Karpas-422 (cell line): ENCODE measurements around the gene GPR39. TPM values are rescaled to one million over a fixed set of nuclear protein-coding genes. Genes with fewer than 3 reads are reported as not detected.

Experiments used
- DNase-seq: peaks from one replicate; pipeline ENCODE4 v3.0.0-alpha.2; 2015
- H2AFZ ChIP-seq: fragments of 200-600 bp; sonication (generic); 2 replicates; pipeline ENCODE4 v1.6.1; 2014; ENCODE audit warnings: antibody characterized with exemption, low read length, mixed read lengths
- H3K27ac ChIP-seq: fragments of 200-600 bp; sonication (generic); 2 replicates; pipeline ENCODE4 v1.5.1; 2014; ENCODE audit warnings: mild to moderate bottlenecking, low read length, moderate library complexity
- H3K27me3 ChIP-seq: fragments of 200-600 bp; sonication (generic); 2 replicates; pipeline ENCODE4 v1.6.1; 2014; ENCODE audit warnings: low read length, mixed read lengths
- H3K36me3 ChIP-seq: fragments of 200-600 bp; sonication (generic); 2 replicates; pipeline ENCODE4 v1.6.1; 2014; ENCODE audit warnings: low read length, mixed read lengths; ENCODE audit not compliant: insufficient read depth
- H3K4me1 ChIP-seq: fragments of 200-600 bp; sonication (generic); 2 replicates; pipeline ENCODE4 v1.6.1; 2014; ENCODE audit warnings: mild to moderate bottlenecking, low read length, mixed read lengths
- H3K4me2 ChIP-seq: fragments of 200-600 bp; sonication (generic); 2 replicates; pipeline ENCODE4 v1.6.1; 2014; ENCODE audit warnings: low read length, low read depth, mild to moderate bottlenecking; ENCODE audit not compliant: poor library complexity, severe bottlenecking
- H3K4me3 ChIP-seq: fragments of 200-600 bp; sonication (generic); 2 replicates; pipeline ENCODE4 v1.5.1; 2014; ENCODE audit warnings: mild to moderate bottlenecking, antibody characterized with exemption, low read length, mixed read lengths
- H3K79me2 ChIP-seq: fragments of 200-600 bp; sonication (generic); 2 replicates; pipeline ENCODE4 v1.6.1; 2014; ENCODE audit warnings: mild to moderate bottlenecking, low read length, mixed read lengths
- H3K9ac ChIP-seq: fragments of 200-600 bp; sonication (generic); 2 replicates; pipeline ENCODE4 v1.6.0; 2014; ENCODE audit warnings: low read length
- H3K9me2 ChIP-seq: fragments of 200-600 bp; sonication (generic), shearing (Covaris generic); replicated peaks from 2 replicates; pipeline ENCODE4 v1.6.0; 2014; ENCODE audit warnings: mild to moderate bottlenecking, low read length, moderate library complexity; ENCODE audit not compliant: insufficient read depth
- H3K9me3 ChIP-seq: fragments of 300-700, 200-600 bp; sonication (generic); 2 replicates; pipeline ENCODE4 v1.6.1; 2014; ENCODE audit warnings: low read length, mixed read lengths
- H4K20me1 ChIP-seq: fragments of 200-600 bp; sonication (generic); 2 replicates; pipeline ENCODE4 v1.6.1; 2014; ENCODE audit warnings: mild to moderate bottlenecking, antibody characterized with exemption, low read length, low read depth; ENCODE audit not compliant: insufficient read depth
- total RNA-seq: library from RNA; depleted of rRNA; stranded (reverse); fragments of >200 nt; shearing (Covaris generic); gene quantifications from 2 replicates; pipeline ENCODE4 v1.2.3, GENCODE V29; 2014; ENCODE audit warnings: low replicate concordance

The GPR39 gene
- total RNA-seq, 1 experiment from 2014 or later, result 0.34 TPM

DNA sequence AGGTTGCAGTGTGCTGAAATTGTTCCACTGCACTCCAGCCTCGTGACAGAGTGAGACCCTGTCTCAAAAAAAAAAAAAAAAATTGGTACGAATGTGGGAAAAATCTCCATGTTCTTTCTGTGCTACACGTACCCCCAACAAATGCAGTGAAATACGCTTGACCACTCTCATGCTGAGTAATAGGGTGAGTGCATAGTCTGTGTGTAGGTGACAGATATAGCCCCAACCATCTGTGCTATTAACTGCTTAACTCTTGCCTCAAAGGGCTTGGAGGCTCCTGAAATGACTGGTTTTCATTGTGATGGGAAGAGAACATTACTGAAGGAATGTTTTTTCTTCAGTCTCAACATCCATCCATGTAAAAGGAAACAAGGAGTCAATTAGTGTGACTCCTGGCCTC is 237.7 kb downstream of the GPR39 start:
- peaks cover 7% of the 10 kb centered on the region; the same call in 1 of the 2 replicates for H3K4me1 ChIP-seq
- no peak overlapping the region for H2AFZ ChIP-seq
- H3K79me2 ChIP-seq, result no peaks in the 10 kb centered on the region
- H4K20me1 ChIP-seq, result no peaks in the 10 kb centered on the region
- no peak for DNase-seq
- no peak overlapping the region for H3K9ac ChIP-seq
- no peaks in the 10 kb centered on the region for H3K36me3 ChIP-seq
- H3K9me3 ChIP-seq, result no peaks in the 10 kb centered on the region
- H3K4me2 ChIP-seq, result no peak overlapping the region
- no peaks in the 10 kb centered on the region for H3K27me3 ChIP-seq
- no peak overlapping the region for H3K4me3 ChIP-seq
- no peaks in the 10 kb centered on the region for H3K9me2 ChIP-seq
- H3K27ac ChIP-seq, result no peak overlapping the region

DNA sequence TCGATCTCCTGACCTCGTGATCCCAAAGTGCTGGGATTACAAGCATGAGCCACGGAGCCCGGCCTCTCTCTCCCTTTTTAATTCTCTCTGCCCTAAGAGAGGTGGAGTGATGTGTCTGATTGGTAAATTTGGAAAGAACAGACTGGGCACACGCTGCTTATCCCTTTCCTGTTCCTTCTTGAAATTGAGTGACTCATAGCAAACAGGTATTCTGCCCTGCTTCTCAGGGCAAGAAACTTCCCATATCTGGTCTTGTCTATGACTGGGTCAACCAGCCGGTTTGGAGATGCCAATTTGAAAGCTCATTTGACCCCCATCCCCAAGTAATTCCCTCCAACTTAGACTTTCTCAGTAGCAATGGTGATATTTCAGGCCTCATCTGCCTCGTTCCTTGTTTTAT is 238.4 kb downstream of the GPR39 start:
- no peaks in the 10 kb centered on the region for H3K9me2 ChIP-seq
- no peak for DNase-seq
- H3K9me3 ChIP-seq, result no peaks in the 10 kb centered on the region
- H3K27ac ChIP-seq, result no peak overlapping the region
- H4K20me1 ChIP-seq, result no peaks in the 10 kb centered on the region
- H3K4me1 ChIP-seq, result peaks cover 10% of the 10 kb centered on the region; the same call in 1 of the 2 replicates
- no peaks in the 10 kb centered on the region for H3K27me3 ChIP-seq
- no peak overlapping the region for H3K4me3 ChIP-seq
- no peak overlapping the region for H3K4me2 ChIP-seq
- no peaks in the 10 kb centered on the region for H3K36me3 ChIP-seq
- no peak overlapping the region for H2AFZ ChIP-seq
- no peak overlapping the region for H3K9ac ChIP-seq
- H3K79me2 ChIP-seq, result no peaks in the 10 kb centered on the region

DNA sequence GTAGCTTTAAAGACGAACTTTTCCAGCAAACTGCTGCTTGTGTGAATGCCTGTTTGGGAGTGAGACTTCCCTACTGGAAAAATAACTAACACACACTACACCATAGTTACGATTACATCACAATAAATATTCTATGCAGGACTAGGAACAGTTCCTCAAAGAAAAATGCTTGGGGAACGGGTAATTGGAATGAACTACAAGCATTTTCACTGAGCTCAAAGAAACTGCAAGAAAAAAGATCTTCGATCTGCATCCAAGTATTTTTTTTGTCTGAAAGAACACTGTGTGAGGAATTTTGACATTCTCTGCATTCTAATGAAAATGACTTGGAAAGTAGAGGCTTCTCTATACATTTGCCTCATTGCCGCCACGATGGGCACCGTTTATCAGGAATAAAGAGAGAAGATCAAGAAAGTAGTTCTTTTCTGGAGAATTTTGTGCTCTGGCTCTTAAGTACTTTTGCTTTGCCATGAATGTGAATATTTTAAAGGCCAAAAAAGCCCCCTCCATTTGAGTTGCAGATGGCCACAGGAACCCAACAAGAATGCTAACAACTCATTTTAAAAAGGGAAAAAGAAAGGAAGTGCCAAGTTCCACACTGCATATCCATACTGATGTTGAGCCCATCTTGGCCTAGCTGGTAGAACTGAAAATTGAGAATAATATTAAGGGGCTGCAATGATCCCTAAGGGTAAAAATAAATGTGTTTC is 239.8 kb downstream of the GPR39 start:
- Histone ChIP-seq H3K9ac (no peak overlapping the region), H3K4me2 (no peak overlapping the region), H3K4me1 (peaks cover 12% of the 10 kb centered on the region; the same call in 1 of the 2 replicates), H3K79me2 (no peaks in the 10 kb centered on the region), H3K4me3 (no peak overlapping the region), H2AFZ (no peak overlapping the region), H3K27me3 (no peaks in the 10 kb centered on the region), H3K9me3 (no peaks in the 10 kb centered on the region), H3K27ac (no peak overlapping the region), H3K9me2 (no peaks in the 10 kb centered on the region), H4K20me1 (no peaks in the 10 kb centered on the region), H3K36me3 (no peaks in the 10 kb centered on the region)
- no peak for DNase-seq

DNA sequence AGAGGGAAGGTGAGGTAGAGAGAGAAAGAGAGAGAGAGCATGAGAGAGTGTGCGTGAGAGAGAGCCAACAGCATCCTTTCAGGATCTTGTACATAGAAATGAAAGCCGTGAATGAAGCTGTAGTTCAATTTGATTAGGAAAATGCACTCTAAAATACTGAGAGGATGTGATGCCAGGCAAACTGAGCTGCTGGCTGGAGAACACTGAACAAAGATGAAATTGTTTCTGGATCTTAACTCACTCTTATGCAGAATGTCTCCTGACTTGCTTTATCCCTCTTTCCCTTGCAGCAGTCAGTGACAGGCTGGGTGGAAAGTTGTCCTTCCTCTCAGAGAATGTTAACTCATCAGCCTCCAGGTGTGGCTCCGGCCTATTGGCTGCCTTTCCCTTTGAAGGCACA is 242.7 kb downstream of the GPR39 start:
- no peaks in the 10 kb centered on the region for H3K27me3 ChIP-seq
- no peak for DNase-seq
- H3K4me2 ChIP-seq, result no peak overlapping the region
- no peaks in the 10 kb centered on the region for H3K9me3 ChIP-seq
- no peaks in the 10 kb centered on the region for H4K20me1 ChIP-seq
- H3K9ac ChIP-seq, result no peak overlapping the region
- H3K4me1 ChIP-seq, result 0 out of 2 replicates have a peak, but pooled peaks cover 5% of the 10 kb centered on the region
- H3K27ac ChIP-seq, result no peak overlapping the region
- no peaks in the 10 kb centered on the region for H3K36me3 ChIP-seq
- H3K79me2 ChIP-seq, result no peaks in the 10 kb centered on the region
- no peak overlapping the region for H3K4me3 ChIP-seq
- no peak overlapping the region for H2AFZ ChIP-seq
- no peaks in the 10 kb centered on the region for H3K9me2 ChIP-seq

DNA sequence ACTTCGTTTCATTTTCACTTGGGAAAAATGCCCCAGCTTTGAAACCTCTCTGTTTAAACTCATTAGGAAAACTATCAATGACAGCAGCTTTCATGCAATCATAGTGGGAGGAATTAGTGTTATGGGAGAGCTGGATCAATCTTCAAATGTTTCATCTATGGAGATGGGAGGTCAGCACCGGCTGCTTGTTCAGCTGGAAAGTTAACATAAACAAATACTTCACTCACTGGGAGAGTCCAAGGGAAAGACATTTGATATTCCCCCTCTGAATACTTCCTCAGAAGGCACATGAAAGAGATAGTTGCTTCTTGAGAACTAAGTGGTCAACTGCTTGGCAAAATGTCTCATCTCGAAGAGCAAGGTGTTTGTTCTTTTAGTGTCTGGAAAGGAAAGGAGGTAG is 246.1 kb downstream of the GPR39 start:
- no peak overlapping the region for H3K27ac ChIP-seq
- H3K9ac ChIP-seq, result no peak overlapping the region
- H3K36me3 ChIP-seq, result no peaks in the 10 kb centered on the region
- H3K4me1 ChIP-seq, result 0 out of 2 replicates have a peak, but pooled peaks cover 5% of the 10 kb centered on the region
- no peaks in the 10 kb centered on the region for H3K9me2 ChIP-seq
- no peak overlapping the region for H3K4me3 ChIP-seq
- H3K27me3 ChIP-seq, result no peaks in the 10 kb centered on the region
- H2AFZ ChIP-seq, result no peak overlapping the region
- DNase-seq, result no peak
- no peak overlapping the region for H3K4me2 ChIP-seq
- H3K79me2 ChIP-seq, result no peaks in the 10 kb centered on the region
- no peaks in the 10 kb centered on the region for H3K9me3 ChIP-seq
- no peaks in the 10 kb centered on the region for H4K20me1 ChIP-seq

- Histone ChIP-seq H3K4me1 (0 out of 2 replicates have a peak, but pooled peaks cover 5% of the 10 kb centered on the region), H2AFZ (no peak overlapping the region), H3K79me2 (no peaks in the 10 kb centered on the region), H3K9me2 (no peaks in the 10 kb centered on the region), H3K9me3 (no peaks in the 10 kb centered on the region), H3K9ac (no peak overlapping the region), H3K4me3 (no peak overlapping the region), H3K4me2 (no peak overlapping the region), H4K20me1 (no peaks in the 10 kb centered on the region), H3K27ac (no peak overlapping the region), H3K36me3 (no peaks in the 10 kb centered on the region), H3K27me3 (no peaks in the 10 kb centered on the region)
- no peak for DNase-seq
These were observed 247.5 kb downstream of the GPR39 start for GRCh38 chr2:132664096-132664495.

DNA sequence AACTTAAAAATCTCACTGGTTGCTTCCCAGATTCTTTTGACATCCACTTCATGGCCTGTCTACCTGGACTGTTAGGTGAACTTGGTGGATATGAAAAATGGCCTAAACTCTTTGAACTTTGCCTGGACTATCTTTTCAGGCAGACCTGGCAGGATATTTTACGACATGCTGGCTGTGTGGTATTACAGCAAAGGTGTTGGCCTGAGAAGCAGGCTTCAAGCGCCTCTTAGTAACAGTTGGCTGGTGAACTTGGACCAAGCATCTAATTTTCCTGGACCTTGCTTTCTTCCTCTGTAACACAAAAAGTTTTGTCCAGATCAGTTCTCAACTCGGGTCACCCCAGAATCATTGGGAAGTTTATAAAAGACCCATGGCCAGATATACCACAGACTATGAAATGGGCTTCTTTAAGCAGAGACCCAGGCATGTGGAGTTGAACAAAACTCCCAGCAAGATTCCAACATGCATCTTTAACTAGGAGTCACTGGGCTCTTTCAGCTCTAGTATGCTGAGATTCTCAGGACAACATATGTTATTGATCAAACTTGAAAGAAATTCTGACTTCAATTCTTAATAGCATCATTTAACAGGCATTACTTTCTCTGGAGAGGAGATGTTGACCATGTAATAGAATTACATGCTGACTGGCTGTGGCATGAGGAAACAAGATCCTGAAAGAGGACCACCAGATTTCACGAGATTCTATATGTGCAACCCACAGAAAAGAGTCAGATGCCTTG is 249.0 kb downstream of the GPR39 start:
- H3K9ac ChIP-seq, result no peak overlapping the region
- H3K27me3 ChIP-seq, result no peaks in the 10 kb centered on the region
- H3K4me2 ChIP-seq, result no peak overlapping the region
- H3K4me3 ChIP-seq, result no peak overlapping the region
- H3K9me3 ChIP-seq, result no peaks in the 10 kb centered on the region
- H3K79me2 ChIP-seq, result no peaks in the 10 kb centered on the region
- H3K9me2 ChIP-seq, result no peaks in the 10 kb centered on the region
- H3K4me1 ChIP-seq, result no peaks in the 10 kb centered on the region
- H2AFZ ChIP-seq, result no peak overlapping the region
- no peaks in the 10 kb centered on the region for H4K20me1 ChIP-seq
- no peak overlapping the region for H3K27ac ChIP-seq
- no peaks in the 10 kb centered on the region for H3K36me3 ChIP-seq
- DNase-seq, result no peak

DNA sequence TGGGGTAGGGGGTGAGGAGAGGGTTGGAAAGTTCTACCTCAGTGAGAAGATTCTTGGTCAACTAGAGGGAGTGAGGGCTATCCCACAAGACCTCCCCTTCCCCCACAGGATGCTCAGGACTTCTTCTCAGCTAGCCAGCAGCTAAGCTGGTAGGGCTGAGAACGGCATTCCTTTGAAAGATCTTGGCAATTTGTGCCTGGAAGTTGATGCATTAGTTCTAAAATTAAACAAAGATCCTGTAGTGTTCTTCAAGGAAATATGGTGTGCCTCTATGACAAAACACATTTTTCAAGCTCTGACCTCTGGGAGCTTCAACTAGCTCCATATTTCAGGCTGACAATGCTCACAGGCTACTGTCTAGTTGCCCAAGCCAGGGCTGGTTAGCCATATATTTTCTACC is 251.1 kb downstream of the GPR39 start:
- H2AFZ ChIP-seq, result no peak overlapping the region

More for the DNA sequence above, 251.1 kb downstream of the GPR39 start:
- Histone ChIP-seq H3K27ac (no peak overlapping the region), H4K20me1 (no peaks in the 10 kb centered on the region), H3K9me2 (no peaks in the 10 kb centered on the region), H3K9ac (no peak overlapping the region), H3K79me2 (no peaks in the 10 kb centered on the region), H3K4me2 (no peak overlapping the region), H3K27me3 (no peaks in the 10 kb centered on the region), H3K4me3 (no peak overlapping the region), H3K9me3 (no peaks in the 10 kb centered on the region), H3K36me3 (no peaks in the 10 kb centered on the region), H3K4me1 (no peaks in the 10 kb centered on the region)
- DNase-seq, result no peak
